GM12874 (cell line): ENCODE measurements around the gene HMG20A.
A peak's percentile ranks its signal among the peaks of the same experiment; 100 is the strongest.

Experiments
- TF ChIP-seq, protein P1 (sequence below): IDR thresholded peaks from 2 replicates; pipeline ENCODE4 v1.5.1; 2011; ENCODE audit warnings: low read depth, mild to moderate bottlenecking, control low read depth, low read length, moderate library complexity; ENCODE audit not compliant: insufficient read depth

The HMG20A gene

DNA sequence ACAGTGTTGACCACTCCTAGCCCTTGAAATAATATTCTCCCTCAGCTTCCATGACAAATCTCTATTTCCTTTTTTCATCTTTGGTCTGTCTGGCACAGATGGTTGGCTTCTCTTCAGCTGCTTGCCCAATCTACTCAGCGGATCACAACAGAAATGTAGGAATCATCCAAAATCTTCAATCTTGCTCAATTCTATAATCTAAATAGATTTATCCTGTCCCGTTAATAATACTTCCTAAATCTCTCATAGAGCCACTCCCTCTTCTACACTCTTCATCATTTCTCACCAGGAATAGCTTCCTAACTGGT is 4.6 kb upstream of the HMG20A start:
- TF ChIP-seq, protein P1, sequence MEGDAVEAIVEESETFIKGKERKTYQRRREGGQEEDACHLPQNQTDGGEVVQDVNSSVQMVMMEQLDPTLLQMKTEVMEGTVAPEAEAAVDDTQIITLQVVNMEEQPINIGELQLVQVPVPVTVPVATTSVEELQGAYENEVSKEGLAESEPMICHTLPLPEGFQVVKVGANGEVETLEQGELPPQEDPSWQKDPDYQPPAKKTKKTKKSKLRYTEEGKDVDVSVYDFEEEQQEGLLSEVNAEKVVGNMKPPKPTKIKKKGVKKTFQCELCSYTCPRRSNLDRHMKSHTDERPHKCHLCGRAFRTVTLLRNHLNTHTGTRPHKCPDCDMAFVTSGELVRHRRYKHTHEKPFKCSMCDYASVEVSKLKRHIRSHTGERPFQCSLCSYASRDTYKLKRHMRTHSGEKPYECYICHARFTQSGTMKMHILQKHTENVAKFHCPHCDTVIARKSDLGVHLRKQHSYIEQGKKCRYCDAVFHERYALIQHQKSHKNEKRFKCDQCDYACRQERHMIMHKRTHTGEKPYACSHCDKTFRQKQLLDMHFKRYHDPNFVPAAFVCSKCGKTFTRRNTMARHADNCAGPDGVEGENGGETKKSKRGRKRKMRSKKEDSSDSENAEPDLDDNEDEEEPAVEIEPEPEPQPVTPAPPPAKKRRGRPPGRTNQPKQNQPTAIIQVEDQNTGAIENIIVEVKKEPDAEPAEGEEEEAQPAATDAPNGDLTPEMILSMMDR, result no peak

DNA sequence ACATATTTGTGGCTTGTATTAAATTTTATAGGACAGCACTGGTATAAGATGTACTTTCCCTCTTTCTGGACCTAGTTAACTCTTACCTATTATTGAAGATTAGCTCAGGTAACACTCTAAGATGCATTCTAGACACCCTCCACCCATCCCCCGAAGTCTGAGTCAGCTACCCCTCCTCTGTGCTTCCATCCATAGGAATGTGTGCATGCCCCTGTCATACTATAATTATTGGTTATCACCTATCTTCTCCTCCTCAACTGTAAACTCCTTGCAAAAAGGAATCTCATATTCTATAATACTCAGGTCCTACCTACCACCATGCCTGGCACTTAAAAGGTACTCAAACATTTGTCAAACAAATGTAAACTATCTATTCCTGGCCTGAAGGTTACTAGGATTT is 3.7 kb upstream of the HMG20A start:
- TF ChIP-seq, protein P1, result no peak

DNA sequence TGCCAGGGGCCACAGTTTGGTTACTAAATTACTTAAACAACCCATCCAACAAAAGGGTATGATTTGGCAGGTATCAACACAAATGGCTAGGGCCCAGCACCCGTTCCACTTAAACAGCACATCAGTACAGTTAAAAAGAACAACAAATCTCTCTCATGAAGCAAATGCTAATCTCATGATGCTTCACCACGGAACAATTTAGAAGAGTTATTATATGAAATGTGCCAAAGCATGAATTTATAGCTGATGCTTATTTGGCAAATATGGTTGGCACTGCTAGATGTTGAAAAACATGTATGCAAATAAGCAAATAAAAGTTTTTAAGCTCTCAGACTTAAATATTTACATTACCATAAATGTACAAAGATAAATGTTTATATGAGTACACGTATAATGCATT is 3.1 kb upstream of the HMG20A start:
- TF ChIP-seq, protein P1, result no peak

DNA sequence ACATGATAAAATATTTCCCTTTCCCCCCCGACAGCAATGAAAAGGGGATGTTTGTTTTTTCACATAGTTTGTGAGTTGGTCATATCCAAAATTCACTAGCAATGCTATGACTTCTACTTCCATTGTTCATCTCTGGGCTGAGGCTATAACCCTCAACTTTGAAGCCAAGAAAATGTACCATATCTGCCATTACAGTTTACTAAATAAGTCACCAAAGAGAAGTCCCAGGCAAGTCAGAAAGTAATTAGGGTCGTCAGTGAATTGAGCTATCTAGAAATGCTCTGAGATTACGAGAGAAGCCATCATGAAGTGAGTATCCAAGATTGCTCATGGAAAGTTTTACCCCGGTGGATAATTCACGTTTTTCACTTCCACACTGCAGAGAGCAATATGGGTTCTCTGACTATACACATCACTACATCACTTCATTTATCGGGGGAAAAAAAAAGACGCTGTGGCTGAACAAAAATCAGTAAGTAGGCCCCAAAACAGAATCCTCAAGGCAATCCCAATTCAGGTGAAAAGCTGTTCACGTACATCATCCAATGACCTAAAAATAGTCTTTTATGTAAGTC is 2.2 kb upstream of the HMG20A start:
- TF ChIP-seq, protein P1, result no peak

DNA sequence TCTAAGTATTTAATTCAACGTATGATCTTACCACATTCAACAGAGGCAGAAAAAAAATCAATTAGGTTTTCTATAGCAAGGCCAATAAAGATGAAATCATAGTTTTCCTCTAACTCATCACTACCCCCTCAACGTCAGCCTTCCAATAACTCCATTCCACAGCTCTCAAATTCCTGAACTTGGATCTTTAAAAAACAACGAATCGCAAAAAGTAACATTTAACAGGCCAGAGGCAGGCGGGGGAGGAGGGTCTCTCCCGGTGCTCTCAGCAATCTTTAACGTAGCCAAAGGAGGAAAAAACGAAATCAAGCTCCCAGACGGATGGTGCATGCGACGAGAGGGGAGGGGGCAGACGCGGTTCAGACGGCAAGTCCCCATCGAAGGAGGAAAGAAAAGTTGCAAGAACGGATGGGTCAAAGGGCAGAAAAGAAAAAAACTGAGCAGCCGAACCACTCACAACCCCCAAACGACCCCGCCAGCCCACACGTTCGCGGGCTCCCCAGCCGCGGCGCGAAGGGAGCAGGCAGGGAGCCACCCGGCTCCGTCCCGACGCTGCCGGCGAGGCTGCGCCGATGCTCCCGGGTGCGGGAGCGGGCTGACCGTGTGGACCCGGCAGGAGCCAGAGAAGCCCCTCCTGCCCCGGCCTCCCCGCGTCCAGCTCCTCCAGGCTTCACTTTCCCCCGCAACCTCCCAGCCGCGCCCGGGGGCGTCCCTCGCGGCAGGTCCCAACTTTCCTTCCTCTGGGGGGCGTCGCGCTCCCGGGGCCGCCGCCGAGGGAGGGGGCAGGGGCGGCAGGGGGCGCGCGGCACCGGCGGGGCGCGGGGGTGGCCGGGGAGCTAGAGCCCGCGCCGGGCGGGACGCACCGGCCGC is 1.5 kb upstream of the HMG20A start:
- TF ChIP-seq, protein P1, result peak; percentile 35

DNA sequence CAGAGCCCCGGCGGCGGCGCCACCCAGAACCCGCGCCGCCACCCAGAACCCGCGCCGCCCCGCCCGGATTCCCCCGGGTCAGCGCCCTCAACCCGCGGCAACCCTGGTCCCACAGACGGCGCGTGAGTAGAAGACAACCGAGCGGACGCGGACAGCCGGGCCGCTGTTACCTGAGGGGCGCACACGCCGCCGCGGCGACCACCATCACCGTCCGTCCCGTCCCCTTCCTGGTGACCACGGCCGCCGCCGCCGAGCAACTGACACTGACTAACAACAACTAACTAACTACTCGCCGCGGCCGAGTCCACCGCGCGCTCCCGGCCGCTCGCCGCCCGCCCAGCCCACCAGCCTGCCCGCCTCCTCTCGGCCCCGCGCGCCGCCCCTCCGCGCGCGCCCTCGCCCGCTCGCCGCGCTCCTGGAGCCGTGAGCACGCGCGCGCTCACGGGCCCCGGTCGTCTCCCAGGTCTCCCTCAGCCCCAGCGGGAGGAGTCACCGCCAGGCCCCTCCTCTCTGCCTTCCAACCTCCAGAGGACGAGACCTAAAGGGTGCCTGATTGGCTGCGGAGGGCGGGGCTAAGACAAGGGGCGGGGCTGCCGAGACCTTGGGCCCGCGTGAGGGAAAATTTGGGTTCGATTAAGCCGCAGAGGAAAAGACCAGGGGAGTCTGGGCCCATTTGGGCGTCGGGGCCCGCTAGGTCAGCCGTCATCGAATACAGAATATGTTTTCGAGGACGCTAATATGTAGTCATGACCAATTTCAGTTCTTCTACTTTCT is 665 bp upstream of the HMG20A start, which contains the start of gene PEAK1:
Gene PEAK1 (minus strand): TSS at position 269 of the 774 bp plus-strand sequence. CDS start 238,178 bp downstream, outside the sequence.
- TF ChIP-seq, protein P1, result no peak

DNA sequence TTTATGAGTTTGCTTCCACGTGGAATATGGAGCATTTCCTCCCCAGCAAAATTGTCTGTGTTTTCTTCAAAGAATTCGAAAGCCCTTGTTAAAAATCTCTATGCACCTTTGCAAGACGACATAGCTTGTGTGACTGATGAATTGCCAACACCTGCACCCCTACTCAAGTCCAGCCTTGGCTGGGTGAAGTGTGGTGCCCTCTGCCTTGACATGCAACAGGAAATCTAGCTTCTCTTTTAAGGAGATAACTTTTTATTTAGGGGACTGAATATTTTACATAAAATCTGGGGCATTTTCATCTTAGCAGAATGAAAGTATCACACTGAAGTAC is 647 bp downstream of the HMG20A start:
- TF ChIP-seq, protein P1, result no peak
